HG02678 (cell line): ENCODE measurements around the gene GNB4.

Experiments
- ATAC-seq: cut with Tn5 transposase; IDR thresholded peaks from one replicate; pipeline ENCODE4 v1.9.1; 2021; ENCODE audit warnings: mild to moderate bottlenecking, moderate library complexity; ENCODE audit not compliant: unreplicated experiment

Gene GNB4

DNA sequence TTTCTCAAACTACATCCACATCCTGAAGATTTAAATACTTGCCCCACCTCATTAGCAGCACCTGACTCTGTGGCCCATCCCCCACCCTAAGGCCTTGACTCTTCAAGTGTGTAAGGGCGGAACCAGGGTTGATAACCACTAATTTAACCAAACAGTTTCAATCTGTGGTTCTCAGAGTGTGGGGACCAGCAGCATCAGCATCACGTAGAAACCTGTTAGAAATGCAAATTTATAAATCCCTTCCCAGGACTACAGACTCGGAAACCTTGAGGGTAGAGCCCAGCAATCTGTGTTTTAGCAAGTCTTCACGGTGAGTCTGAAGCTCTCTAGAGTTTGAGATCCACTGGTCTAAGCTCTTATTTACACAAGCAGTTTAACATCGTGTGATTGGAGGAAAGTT lies 12.4 kb downstream of the GNB4 start:
- ATAC-seq: peak; percentile 87

DNA sequence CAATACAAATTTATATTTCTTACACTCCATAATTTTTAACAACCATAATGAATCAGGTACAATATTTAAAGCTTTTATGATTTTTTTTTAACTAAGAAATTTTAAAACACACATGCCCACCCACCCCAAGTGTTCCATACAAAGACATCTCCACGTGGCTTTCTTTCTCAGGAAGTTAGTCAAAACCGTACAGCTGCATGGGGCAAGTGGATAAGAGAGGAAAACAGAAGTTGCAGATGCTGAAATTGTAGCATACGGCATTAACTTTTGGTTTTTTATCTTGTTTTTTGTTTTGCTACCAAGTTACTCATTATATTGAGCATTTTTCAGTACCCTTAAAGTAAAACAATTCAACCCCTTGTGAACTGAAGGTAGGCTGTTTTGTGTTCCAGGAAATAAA lies 14.8 kb downstream of the GNB4 start:
- ATAC-seq: no peak

GRCh38 chr3:179432451-179432850 lies 18.8 kb downstream of the GNB4 start:
- ATAC-seq: no peak

- peak; percentile 60 for ATAC-seq
Measured at GRCh38 chr3:179432021-179432420, 19.2 kb downstream of the GNB4 start.

DNA sequence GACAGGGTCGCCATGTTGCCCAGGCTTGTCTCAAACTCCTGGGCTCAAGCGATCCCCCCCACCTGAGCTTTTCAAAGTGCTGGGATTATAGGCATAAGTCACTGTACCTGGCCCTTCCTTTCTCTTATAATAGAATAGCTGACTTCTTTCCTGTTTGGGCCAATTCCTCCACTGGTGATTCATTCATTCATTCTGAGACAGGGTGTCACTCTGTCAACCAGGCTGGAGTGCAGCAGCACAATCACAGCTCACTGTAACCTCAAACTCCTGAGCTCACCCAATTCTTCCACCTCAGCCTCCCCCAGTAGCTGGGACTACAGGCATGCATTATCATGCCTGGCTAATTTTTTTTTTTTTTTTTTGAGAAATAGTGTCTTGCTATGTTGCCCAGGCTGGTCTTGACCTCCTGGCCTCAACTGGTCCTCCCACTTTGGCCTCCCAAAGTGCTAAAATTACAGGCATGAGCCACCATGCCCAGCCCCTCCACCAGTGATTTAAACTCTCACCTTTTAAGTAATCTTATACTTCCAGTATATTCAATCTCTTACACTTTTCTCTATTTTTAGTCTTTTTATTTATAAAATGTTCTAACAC lies 20.9 kb downstream of the GNB4 start:
- ATAC-seq: no peak

- ATAC-seq: no peak
Measured at GRCh38 chr3:179428876-179429548, 22.3 kb downstream of the GNB4 start.

DNA sequence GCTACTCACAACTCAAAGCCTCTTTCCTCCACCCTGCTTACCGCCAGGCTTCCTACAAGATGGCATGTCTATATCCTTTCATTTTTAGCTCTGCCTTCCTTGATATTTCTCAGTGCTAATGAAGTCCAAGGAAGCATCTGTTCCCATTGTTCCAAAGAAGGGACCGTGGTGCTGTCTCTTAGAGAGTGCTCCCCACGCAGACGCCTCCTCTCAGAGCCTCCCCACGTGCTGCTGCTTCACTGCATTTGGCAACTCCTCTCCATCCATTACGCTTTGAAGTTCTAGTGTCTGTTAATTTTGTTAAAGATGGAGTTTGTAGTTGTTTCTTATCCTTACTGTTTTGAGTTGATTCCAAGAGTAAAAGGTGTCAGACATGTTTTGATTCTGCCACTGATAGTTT lies 26.2 kb downstream of the GNB4 start:
- ATAC-seq: no peak

DNA sequence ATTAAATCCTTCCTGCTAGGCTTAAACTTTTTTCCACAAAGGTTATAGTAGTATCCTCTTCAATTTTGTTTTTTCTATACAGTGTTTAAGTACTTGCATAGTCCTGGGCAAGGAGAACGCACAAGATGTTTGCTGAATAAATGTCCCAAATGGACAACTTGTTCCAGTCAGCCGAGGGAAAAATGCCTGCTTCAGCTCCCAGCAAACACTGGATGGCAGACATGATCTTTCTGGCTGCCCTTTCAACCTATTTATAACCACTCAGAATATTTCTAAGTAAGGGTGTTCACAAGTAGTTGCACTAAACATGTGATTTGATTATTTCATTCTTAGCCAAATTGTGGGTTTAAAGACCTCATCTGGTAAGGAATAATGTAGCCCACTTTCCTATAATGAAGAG lies 29.8 kb downstream of the GNB4 start:
- no peak for ATAC-seq

DNA sequence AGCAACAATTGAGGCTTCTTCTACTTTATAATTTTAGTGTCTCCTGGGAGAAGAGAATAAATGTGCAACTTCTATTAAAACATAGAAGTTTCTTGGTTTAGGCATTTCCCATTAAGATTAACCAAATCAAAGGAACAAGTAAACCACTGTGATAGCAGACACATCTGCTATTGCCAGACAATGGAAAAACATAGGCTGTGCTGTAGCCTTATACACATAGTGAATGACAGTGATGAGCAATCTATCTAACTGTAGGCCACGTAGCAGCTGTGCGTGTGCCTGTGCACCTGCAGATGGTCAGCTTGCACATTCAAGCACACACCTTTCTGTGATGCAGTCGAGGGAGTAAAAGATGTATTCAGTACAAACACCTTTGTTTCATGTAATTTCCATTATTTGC lies 32.7 kb downstream of the GNB4 start:
- ATAC-seq: no peak

DNA sequence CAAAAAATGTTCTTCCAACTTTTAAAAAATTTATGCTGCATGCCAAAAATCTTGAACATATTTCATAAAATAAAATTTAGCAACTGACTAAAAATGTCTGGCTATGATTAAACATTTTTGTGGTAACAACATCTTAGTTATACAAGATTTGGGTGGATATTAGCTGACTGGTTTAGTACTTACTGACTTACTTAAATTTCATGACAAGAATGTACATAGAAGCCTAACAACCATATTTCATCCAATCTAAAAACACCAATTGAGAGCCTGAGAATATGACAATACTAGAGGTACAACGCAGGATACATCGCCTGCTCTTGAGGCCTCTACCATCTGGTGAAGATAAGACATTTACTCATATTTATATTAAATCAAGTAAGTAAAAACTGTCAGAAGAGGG lies 34.6 kb downstream of the GNB4 start:
- ATAC-seq: no peak

GRCh38 chr3:179415377-179415776 lies 35.9 kb downstream of the GNB4 start:
- no peak for ATAC-seq

DNA sequence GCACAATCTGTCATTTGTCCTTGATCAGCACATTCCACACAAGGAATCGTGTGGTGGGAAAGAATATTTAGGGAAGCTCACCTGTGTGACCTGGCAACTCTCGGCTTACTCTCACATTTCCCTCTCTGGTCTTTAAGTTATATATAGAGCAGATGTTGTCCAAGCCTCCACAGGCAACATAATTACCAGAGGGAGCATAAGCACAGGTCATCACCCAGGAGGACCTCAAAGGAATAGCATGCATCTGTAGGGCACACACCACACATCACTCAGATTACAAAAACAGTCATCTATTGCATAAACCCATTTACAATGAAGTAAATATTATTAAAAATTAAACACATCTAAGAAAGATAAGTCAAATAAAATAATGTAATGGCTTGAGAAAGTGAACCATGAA lies 36.5 kb downstream of the GNB4 start:
- ATAC-seq: no peak

- no peak for ATAC-seq
Measured at GRCh38 chr3:179410999-179411398, 40.3 kb downstream of the GNB4 start.

DNA sequence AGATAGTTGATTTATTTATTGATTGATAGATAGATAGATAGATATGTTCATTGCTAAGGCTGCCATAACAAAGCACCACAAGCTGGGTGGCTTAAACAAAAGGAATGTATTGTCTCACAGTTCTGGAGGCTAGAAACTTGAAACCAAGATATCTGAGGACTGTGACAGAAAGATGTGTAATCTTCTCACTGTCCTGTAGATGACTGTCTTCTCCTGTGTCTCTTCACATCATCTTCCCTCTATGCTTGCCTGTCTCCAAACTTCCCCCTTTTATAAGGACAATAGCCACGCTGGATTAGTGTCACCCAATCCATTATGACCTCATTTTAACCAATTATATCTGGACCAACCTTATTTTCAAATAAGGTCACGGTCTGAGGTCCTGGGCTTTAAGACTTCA lies 40.9 kb downstream of the GNB4 start:
- ATAC-seq: no peak

DNA sequence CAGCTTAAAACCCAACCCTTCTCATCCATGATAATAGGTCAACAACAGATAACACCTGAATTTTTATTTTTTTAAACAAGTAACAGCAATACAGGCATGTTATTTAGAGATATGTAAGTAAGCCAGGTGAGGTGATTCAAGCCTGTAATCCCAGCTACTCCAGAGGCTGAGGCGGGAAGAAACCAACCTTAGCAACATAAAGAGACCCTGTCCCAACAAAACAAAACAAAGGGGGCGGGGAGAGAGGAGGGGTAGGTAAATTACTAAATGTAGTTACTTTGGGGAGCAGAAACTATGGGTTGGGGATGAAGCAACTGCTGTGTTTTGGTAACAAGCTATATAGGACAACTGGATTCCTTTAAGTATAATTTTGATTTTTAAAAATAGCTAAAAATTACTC lies 47.0 kb downstream of the GNB4 start:
- no peak for ATAC-seq

- ATAC-seq: no peak
Measured at GRCh38 chr3:179402963-179403362, 48.3 kb downstream of the GNB4 start.

- ATAC-seq: no peak
Measured at GRCh38 chr3:179401561-179401960, 49.7 kb downstream of the GNB4 start.

GRCh38 chr3:179398574-179399231 lies 52.6 kb downstream of the GNB4 start:
- no peak for ATAC-seq

- no peak for ATAC-seq
Measured at GRCh38 chr3:179391906-179392305, 59.4 kb downstream of the GNB4 start.

DNA sequence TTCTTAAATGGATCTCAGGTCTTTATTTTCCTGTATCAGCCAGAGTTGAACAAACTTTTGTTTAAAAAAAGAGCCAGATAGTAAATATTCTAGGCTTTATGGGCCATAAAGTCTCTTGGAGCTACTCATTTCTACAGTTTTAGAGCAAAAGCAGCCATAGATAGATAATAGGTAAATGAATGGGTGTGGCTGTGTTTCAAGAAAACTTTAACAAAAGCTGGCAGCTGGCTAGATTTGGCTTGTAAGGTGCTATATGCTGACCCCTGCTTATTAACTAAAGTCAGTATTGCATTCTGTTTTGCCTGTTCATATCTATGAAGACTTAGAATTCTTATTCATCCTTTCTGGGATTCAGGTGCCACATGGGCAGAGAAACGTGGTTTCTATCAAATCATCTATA lies 74.8 kb downstream of the GNB4 start:
- no peak for ATAC-seq

- ATAC-seq: no peak
Measured at GRCh38 chr3:179375091-179375999, 75.9 kb downstream of the GNB4 start.
